GM18873 (cell line): ENCODE data around the gene COMMD10.
"Not testable (repeated sequence)": the region's sequence is repeated elsewhere in the genome, so short reads cannot be mapped to it uniquely, and the experiment has no call there.

ENCODE experiments used
- ATAC-seq: cut with Tn5 transposase; IDR thresholded peaks from one replicate; pipeline ENCODE4 v1.9.1; 2021; ENCODE audit warnings: mild to moderate bottlenecking, moderate library complexity, moderate number of reproducible peaks; ENCODE audit not compliant: unreplicated experiment, low FRiP score

The COMMD10 gene

GRCh38 chr5:116084871-116085715, at the start of gene COMMD10:
TSS of gene COMMD10 (plus strand) at chr5:116085025.
- ATAC-seq = peak; percentile 82

GRCh38 chr5:116035123-116035522, 49.7 kb upstream of the COMMD10 start:
- no peak for ATAC-seq

GRCh38 chr5:116037236-116037822, 47.5 kb upstream of the COMMD10 start:
- ATAC-seq = no peak

- ATAC-seq = no peak
Observed at GRCh38 chr5:116038817-116039216, 46.0 kb upstream of the COMMD10 start.

DNA sequence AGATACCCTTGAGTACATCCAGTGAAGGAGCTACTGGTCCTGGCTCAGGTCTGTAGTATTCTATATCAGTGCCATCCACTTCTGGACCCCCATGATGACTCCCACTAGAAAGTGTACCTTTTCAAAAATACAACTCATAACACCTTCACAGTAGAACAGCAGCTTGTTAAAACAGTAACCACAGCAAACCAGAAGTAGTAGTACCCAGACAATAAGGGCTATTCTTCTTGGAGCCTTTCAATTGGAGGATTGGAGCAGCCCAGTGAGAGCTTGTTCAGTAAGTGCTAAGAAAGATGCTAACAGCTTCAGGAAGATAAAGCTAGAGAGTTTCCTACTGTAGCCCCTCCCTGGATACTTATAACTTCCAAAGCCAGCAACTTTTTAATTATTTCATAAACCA, 42.5 kb upstream of the COMMD10 start:
- no peak for ATAC-seq

DNA sequence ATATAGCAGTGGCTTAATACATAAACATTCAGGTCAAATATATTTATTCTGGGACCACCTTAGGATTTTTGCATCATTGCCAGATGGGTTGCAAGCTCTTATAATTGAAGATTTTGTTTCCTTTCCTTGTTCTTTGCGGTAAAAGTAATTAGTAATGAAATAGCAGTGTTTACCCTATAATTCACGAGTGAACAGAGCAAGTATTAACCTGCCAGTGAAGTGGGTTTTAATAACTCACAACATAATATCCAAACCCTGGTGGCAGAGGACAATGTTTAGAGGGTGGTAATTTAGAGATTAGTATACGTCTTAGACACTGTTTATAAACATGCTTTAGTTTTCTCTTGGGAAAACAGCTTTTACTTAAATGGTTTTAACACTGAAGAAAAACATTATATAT, 40.8 kb upstream of the COMMD10 start:
- no peak for ATAC-seq

DNA sequence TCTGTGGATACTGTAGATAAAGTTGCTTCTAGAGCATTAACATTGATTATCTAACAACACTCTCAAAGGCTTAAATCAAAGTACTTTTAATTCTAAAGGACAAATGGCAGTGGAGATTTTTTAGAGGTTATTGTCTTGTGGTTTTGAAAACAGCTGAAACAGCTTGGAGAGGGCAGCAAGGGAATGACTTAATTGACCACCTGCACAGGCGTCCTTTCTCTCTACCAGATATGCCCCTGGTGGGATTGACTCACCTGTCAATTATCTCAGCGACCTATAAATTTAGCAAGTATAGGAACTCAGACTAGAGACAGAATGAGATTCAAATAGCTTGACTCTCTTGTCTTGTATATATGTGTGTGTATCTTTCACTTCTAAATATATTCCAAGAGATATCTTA, 39.0 kb upstream of the COMMD10 start:
- ATAC-seq = no peak

GRCh38 chr5:116046261-116046660, 38.6 kb upstream of the COMMD10 start:
- no peak for ATAC-seq

GRCh38 chr5:116046823-116047222, 38.0 kb upstream of the COMMD10 start:
- ATAC-seq = no peak

DNA sequence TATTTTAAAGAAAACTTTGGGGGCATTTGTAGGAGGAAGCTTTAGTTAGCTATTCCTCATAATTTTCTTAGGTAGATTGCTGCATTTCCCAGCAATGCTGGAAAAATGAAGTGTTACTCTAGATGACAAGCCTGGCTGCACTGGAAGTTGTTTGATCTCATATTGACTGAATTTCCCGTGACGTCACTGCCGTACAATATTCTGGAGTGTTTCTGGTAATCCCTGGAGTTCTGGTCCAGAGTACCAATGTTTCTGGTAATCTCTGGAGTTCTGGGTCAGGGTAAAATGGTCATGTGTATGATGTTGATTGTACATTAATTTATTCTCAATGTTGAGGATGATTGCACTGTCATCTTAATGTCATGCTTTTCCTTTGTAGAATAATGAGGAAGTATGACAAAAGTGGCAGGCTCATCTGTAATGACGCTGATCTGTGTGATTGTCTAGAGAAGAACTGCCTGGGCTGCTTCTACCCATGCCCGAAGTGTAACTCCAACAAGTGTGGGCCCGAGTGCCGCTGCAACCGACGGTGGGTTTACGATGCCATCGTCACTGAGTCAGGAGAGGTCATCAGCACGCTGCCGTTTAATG, 26.4 kb upstream of the COMMD10 start:
- ATAC-seq = no peak

- no peak for ATAC-seq
Observed at GRCh38 chr5:116062352-116062751, 22.5 kb upstream of the COMMD10 start.

DNA sequence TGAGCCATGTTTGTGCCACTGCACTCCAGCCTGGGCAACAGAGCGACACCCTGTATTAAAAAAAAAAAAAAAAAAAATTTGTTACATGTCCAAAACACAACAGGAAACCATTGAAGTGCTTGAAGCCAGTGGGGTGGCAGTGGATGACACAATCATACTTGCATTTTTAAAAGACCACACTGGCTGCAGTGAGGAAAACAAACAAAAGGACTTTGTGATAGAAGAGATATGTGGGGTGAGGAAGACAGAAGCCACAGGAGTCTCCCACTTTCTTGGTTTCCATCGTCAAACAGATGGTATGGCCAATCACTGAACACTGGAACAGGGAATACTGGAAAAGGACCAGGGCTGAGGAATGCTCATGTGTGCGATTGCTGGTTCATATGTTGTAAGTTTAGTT, 20.9 kb upstream of the COMMD10 start:
- no peak for ATAC-seq

GRCh38 chr5:116068028-116068632, 16.7 kb upstream of the COMMD10 start:
- no peak for ATAC-seq

GRCh38 chr5:116071211-116071610, 13.6 kb upstream of the COMMD10 start:
- no peak for ATAC-seq

GRCh38 chr5:116075191-116075831, 9.5 kb upstream of the COMMD10 start:
- no peak for ATAC-seq

- peak; percentile 99 for ATAC-seq
Observed at GRCh38 chr5:116076496-116076895, 8.3 kb upstream of the COMMD10 start.

DNA sequence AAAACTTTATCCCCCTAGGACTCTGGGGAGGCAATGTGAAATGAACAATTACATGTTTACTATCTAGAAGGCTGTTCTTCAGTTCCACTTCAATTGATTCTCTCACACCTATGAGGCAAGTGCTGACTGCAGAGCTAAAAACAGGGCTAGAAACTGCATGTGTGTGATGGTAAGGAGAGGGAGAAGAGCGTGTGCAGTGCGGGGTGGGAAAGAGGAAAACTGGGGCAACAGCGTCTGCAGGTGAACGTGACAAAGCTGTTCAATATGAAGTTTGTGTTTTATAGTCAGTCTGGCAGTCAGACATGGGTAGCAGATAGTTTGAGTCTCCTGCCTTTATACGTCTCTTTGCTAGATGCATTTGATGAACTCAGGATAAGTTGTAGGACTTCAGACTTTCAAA, 6.6 kb upstream of the COMMD10 start:
- no peak for ATAC-seq

DNA sequence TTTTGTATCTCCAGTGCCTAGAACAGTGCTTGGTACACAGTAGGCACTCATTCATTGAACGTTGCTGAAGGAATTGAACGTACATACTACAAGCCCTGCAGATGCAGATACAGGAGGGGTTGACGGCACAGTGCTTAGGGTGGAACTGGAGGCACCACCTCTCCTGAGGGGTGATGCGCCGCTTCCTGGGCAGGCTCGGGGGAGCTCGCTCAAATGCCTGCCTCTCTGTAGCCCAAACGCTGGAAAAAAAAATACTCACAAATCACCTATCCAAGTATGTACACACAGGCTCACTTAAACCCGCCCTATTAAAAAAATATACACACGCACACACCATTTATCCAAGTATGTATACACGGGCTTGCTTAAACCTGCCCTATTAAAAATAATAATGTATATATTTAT, 536 bp upstream of the COMMD10 start:
- peak; percentile 29 for ATAC-seq

GRCh38 chr5:116086309-116086708, 1.5 kb downstream of the COMMD10 start:
- not testable (repeated sequence) for ATAC-seq

GRCh38 chr5:116088062-116088461, 3.2 kb downstream of the COMMD10 start:
- no peak for ATAC-seq

DNA sequence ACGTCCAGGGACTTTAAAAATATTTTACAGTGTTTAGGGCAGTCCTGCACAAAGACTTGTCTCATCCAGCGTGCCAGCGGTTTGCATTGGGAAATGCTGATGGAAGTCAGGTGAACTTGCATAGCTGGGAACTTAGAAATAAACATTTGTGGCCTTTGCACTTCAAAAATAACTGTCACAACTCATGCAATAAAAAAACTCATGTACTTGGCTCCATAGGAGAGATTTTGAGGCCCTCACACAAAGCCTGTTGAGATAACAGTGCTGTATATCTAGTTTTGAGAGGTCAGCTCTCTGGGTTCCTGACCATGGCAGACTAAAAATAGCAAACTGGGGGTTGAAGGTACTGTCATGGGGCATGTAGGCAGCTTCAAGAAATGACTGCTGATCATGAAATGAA, 5.5 kb downstream of the COMMD10 start:
- no peak for ATAC-seq
